ENCODE results near the gene HS6ST2. TPM values are rescaled to one million over a fixed set of nuclear protein-coding genes. Genes with fewer than 3 reads are reported as not detected.

HS6ST2 gene
- polyA plus RNA-seq, 1 of the 3 experiments (the other 2 are of a cell fraction), result 0.05 TPM

DNA sequence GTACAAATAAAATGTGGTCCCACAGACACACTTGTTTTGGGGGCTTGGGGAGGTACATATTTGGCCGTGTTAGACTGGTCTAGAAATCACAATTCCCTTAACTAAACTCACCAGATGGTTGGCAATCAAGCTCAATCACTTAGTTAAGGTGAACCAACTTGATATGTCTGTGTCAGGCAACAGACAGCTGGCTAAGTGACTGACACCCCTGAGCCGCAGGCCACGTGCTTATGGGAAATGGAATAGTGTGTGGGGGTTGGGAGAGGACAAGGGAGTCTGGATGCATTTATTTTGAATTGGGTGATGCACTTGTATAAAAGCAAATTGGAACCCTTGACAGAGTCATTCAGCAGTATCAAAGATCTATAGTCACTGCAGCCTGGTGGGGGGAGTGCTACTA lies 209.0 kb downstream of the HS6ST2 start (continued):
- TF ChIP-seq, protein P1, sequence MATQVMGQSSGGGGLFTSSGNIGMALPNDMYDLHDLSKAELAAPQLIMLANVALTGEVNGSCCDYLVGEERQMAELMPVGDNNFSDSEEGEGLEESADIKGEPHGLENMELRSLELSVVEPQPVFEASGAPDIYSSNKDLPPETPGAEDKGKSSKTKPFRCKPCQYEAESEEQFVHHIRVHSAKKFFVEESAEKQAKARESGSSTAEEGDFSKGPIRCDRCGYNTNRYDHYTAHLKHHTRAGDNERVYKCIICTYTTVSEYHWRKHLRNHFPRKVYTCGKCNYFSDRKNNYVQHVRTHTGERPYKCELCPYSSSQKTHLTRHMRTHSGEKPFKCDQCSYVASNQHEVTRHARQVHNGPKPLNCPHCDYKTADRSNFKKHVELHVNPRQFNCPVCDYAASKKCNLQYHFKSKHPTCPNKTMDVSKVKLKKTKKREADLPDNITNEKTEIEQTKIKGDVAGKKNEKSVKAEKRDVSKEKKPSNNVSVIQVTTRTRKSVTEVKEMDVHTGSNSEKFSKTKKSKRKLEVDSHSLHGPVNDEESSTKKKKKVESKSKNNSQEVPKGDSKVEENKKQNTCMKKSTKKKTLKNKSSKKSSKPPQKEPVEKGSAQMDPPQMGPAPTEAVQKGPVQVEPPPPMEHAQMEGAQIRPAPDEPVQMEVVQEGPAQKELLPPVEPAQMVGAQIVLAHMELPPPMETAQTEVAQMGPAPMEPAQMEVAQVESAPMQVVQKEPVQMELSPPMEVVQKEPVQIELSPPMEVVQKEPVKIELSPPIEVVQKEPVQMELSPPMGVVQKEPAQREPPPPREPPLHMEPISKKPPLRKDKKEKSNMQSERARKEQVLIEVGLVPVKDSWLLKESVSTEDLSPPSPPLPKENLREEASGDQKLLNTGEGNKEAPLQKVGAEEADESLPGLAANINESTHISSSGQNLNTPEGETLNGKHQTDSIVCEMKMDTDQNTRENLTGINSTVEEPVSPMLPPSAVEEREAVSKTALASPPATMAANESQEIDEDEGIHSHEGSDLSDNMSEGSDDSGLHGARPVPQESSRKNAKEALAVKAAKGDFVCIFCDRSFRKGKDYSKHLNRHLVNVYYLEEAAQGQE (IDR thresholded peaks at IDR 0.05; ENCODE audit: low read depth, low read length), result no peak
- no peak for TF ChIP-seq RCOR1 (IDR thresholded peaks at IDR 0.05; ENCODE audit: low read length)

GRCh38 chrX:132748909-132749308 lies 209.5 kb downstream of the HS6ST2 start:
- Histone ChIP-seq H3K9me2 (no peaks in the 10 kb centered on the region), H3K4me2 (no peak overlapping the region), H3K4me3 (ENCODE audit: low read depth in 2 of 2, low read length in 1 of 2) (no peak overlapping the region), H3K9ac (no peak overlapping the region), H3K79me2 (ENCODE audit: insufficient read depth) (no peaks in the 10 kb centered on the region), H3F3A (replicated peaks; ENCODE audit: insufficient read depth) (no peaks in the 10 kb centered on the region), H3K9me3 (no peaks in the 10 kb centered on the region), H3K27ac (ENCODE audit: low read depth in 2 of 2, low read length in 1 of 2) (no peak overlapping the region), H3K27me3 (ENCODE audit: insufficient read depth) (peaks cover 4% of the 10 kb centered on the region; the same call in 1 of the 2 replicates), H2AFZ (ENCODE audit: low read depth) (no peak overlapping the region), H3K36me3 (replicated peaks in 1 of 2; ENCODE audit: control insufficient read depth in 1 of 2, insufficient read depth in 2 of 2, low read length in 1 of 2) (no peaks in the 10 kb centered on the region), H3K4me1 (ENCODE audit: control insufficient read depth in 1 of 2, insufficient read depth in 2 of 2, low read depth in 1 of 2, low read length in 1 of 2) (no peaks in the 10 kb centered on the region; a peak in 1 of 4 replicates), H4K20me1 (ENCODE audit: insufficient read depth) (no peaks in the 10 kb centered on the region)
- DNase-seq, result no peak
- ChIA-PET POLR2A (no interaction called here), CTCF (interaction anchor here (1.3 to 3.2 kb wide), 2 partner anchors 9 to 26 kb away, joined by 3 to 24 read pairs; no protein-coding TSS in a partner anchor)
- WGBS (ENCODE audit: low lambda C conversion rate), result 8% methylated on average over 4 of the region's 4 CpGs
- TF ChIP-seq, protein P2, sequence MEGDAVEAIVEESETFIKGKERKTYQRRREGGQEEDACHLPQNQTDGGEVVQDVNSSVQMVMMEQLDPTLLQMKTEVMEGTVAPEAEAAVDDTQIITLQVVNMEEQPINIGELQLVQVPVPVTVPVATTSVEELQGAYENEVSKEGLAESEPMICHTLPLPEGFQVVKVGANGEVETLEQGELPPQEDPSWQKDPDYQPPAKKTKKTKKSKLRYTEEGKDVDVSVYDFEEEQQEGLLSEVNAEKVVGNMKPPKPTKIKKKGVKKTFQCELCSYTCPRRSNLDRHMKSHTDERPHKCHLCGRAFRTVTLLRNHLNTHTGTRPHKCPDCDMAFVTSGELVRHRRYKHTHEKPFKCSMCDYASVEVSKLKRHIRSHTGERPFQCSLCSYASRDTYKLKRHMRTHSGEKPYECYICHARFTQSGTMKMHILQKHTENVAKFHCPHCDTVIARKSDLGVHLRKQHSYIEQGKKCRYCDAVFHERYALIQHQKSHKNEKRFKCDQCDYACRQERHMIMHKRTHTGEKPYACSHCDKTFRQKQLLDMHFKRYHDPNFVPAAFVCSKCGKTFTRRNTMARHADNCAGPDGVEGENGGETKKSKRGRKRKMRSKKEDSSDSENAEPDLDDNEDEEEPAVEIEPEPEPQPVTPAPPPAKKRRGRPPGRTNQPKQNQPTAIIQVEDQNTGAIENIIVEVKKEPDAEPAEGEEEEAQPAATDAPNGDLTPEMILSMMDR (IDR thresholded peaks at IDR 0.05), result no peak
- TF ChIP-seq ZBTB33 (IDR thresholded peaks at IDR 0.05; ENCODE audit: borderline replicate concordance, low read depth) (no peak), USF2 (IDR thresholded peaks at IDR 0.05; ENCODE audit: borderline replicate concordance, low read depth, low read length) (no peak), SMC3 (IDR thresholded peaks at IDR 0.05; ENCODE audit: low read depth, low read length) (no peak), NRF1 (IDR thresholded peaks at IDR 0.05; ENCODE audit: low read depth, low read length) (no peak), TAF1 (IDR thresholded peaks at IDR 0.05; ENCODE audit: borderline replicate concordance, low read depth, low read length) (no peak), FOXJ3 (CRISPR knock-in tag; IDR thresholded peaks at IDR 0.05) (no peak), JUND (IDR thresholded peaks at IDR 0.05) (no peak), NFIC (IDR thresholded peaks at IDR 0.05; ENCODE audit: borderline replicate concordance) (no peak), FOSL2 (IDR thresholded peaks at IDR 0.05; ENCODE audit: borderline replicate concordance, low read depth) (no peak)
- TF ChIP-seq, protein P3, sequence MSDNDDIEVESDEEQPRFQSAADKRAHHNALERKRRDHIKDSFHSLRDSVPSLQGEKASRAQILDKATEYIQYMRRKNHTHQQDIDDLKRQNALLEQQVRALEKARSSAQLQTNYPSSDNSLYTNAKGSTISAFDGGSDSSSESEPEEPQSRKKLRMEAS (IDR thresholded peaks at IDR 0.05; ENCODE audit: low read depth), result no peak
- TF ChIP-seq, protein P1 (IDR thresholded peaks at IDR 0.05; ENCODE audit: low read depth, low read length), result no peak
- TF ChIP-seq, protein P4, sequence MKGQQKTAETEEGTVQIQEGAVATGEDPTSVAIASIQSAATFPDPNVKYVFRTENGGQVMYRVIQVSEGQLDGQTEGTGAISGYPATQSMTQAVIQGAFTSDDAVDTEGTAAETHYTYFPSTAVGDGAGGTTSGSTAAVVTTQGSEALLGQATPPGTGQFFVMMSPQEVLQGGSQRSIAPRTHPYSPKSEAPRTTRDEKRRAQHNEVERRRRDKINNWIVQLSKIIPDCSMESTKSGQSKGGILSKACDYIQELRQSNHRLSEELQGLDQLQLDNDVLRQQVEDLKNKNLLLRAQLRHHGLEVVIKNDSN (IDR thresholded peaks at IDR 0.05; ENCODE audit: borderline replicate concordance, low read depth), result no peak

All from SK-N-SH (cell line).